K562 (cell line): ENCODE results near the gene ZSWIM3. TPM values are rescaled to one million over a fixed set of nuclear protein-coding genes. Genes with fewer than 3 reads are reported as not detected.
"Not testable (repeated sequence)": the region's sequence is repeated elsewhere in the genome, so short reads cannot be mapped to it uniquely, and the experiment has no call there.

ENCODE experiments used
- ATAC-seq: fragments of 200-7000 bp; cut with Tn5 transposase; 3 replicates; pipeline ENCODE4 v1.9.1; 2020; ENCODE audit warnings: moderate library complexity
- BruUV-seq: library from RNA; stranded (reverse); fragments of 400-500 nt; replicated peaks from 2 replicates; lab custom pipeline; 2021; lab: Mats Ljungman, UMichigan
- CTCF ChIA-PET: fragments of 300-600 bp; formaldehyde crosslinking; extraction: SDS; loops from one replicate; lab custom pipeline; 2021; ENCODE audit warnings: low intra/inter-chr PET ratio; lab: Yijun Ruan, JAX
- POLR2A ChIA-PET: fragments of 300-600, 350-650 bp; sonication (Branson Sonifier 250); formaldehyde crosslinking; extraction: SDS; loops from one replicate; lab custom pipeline; 2021; ENCODE audit warnings: antibody characterized with exemption, inconsistent platforms; lab: Yijun Ruan, JAX
- DNase-seq, 4 experiments: peaks; one replicate each; pipeline versions ENCODE4 v3.0.0 to v3.0.0-alpha.2; 2011 to 2018; ENCODE audit warnings: low spot score in 3 of 4, mixed read lengths in 3 of 4; ENCODE audit errors: extremely low read depth in 1 of 4
- FAIRE-seq: peaks from 2 replicates; lab custom pipeline; 2011; peaks lifted over from hg19 to GRCh38; lab: Jason Lieb, UNC
- H2AFZ ChIP-seq: 2 replicates; pipeline ENCODE4 v1.6.0; 2011; ENCODE audit warnings: low read depth, low read length, control low read depth, inconsistent platforms
- H3K27ac ChIP-seq: fragments of 200-600 bp; 3 replicates; pipeline ENCODE4 v1.8.0; 2011; ENCODE audit warnings: low read depth, mild to moderate bottlenecking, control low read depth, inconsistent platforms, low read length, moderate library complexity, mixed read lengths; ENCODE audit errors: extremely low read depth
- H3K27me3 ChIP-seq, 2 experiments: fragments of 300-600 bp in 1 of 2; 2 replicates in 1 of 2; 3 replicates in 1 of 2; pipeline versions ENCODE4 v1.6.0 to v1.8.0; 2011; ENCODE audit warnings: inconsistent platforms in 2 of 2, low read length in 2 of 2, mild to moderate bottlenecking in 1 of 2, mixed read lengths in 1 of 2, moderate library complexity in 1 of 2; ENCODE audit not compliant: control insufficient read depth in 2 of 2, insufficient read depth in 2 of 2
- H3K36me3 ChIP-seq: fragments of 300-600 bp; 3 replicates; pipeline ENCODE4 v1.8.0; 2011; ENCODE audit warnings: mild to moderate bottlenecking, low read length, inconsistent platforms; ENCODE audit not compliant: control insufficient read depth, insufficient read depth
- H3K4me1 ChIP-seq, 2 experiments: fragments of 200-600 bp in 1 of 2; replicated peaks in 1 of 2; 2 replicates in 1 of 2; 3 replicates in 1 of 2; pipeline versions ENCODE4 v1.5.1 to v1.8.0; 2011; ENCODE audit warnings: inconsistent platforms in 2 of 2, low read length in 2 of 2, mild to moderate bottlenecking in 1 of 2, mixed read lengths in 1 of 2, moderate library complexity in 1 of 2; ENCODE audit not compliant: control insufficient read depth in 2 of 2, insufficient read depth in 2 of 2
- H3K4me2 ChIP-seq: 2 replicates; pipeline ENCODE4 v1.6.1; 2011; ENCODE audit warnings: low read length, control low read depth, inconsistent platforms, mixed read lengths; ENCODE audit not compliant: insufficient read depth
- H3K4me3 ChIP-seq: fragments of 200-600 bp; sonication (generic), shearing (Covaris generic); 2 replicates; pipeline ENCODE4 v1.5.1; 2016; ENCODE audit warnings: control low read depth, inconsistent platforms
- H3K79me2 ChIP-seq: fragments of 200-600 bp; 3 replicates; pipeline ENCODE4 v1.8.0; 2011; ENCODE audit warnings: low read length, inconsistent platforms; ENCODE audit not compliant: control insufficient read depth, insufficient read depth
- H3K9ac ChIP-seq, 2 experiments: 2 replicates each; pipeline versions ENCODE4 v1.6.0 to v1.6.1; 2011; ENCODE audit warnings: low read depth in 2 of 2, low read length in 2 of 2, control low read depth in 1 of 2, inconsistent platforms in 1 of 2, mild to moderate bottlenecking in 1 of 2, mixed read lengths in 1 of 2; ENCODE audit not compliant: insufficient read depth in 1 of 2
- H3K9me1 ChIP-seq: one replicate; pipeline ENCODE4 v1.6.0; 2011; ENCODE audit warnings: inconsistent platforms, mild to moderate bottlenecking, low read length, moderate library complexity; ENCODE audit not compliant: control insufficient read depth, insufficient read depth
- H3K9me3 ChIP-seq: replicated peaks from 2 replicates; pipeline ENCODE4 v1.5.1; 2011; ENCODE audit warnings: low read depth, low read length, inconsistent platforms; ENCODE audit not compliant: control insufficient read depth, insufficient read depth
- H4K20me1 ChIP-seq: replicated peaks from 2 replicates; pipeline ENCODE4 v1.6.1; 2011; ENCODE audit warnings: low read length, inconsistent platforms, mixed read lengths; ENCODE audit not compliant: control insufficient read depth, insufficient read depth
- ELF4 ChIP-seq: fragments of 450-650 bp; formaldehyde crosslinking; IDR thresholded peaks from 2 replicates; pipeline ENCODE4 v1.4.0; 2022; ENCODE audit warnings: missing genetic modification characterization
- PHB2 ChIP-seq: fragments of 450-650 bp; IDR thresholded peaks from 2 replicates; pipeline ENCODE4 v1.6.1; 2017; ENCODE audit warnings: low read depth
- POLR2AphosphoS2 ChIP-seq: IDR thresholded peaks from 2 replicates; pipeline ENCODE4 v1.6.1; 2012; ENCODE audit warnings: low read length, improper control_type of control experiment
- POLR2G ChIP-seq: fragments of 200-400 bp; formaldehyde crosslinking; IDR thresholded peaks from 2 replicates; pipeline ENCODE4 v1.6.1; 2017; ENCODE audit warnings: low read depth, mild to moderate bottlenecking, antibody characterized with exemption, low read length, moderate library complexity
- RBFOX2 ChIP-seq: fragments of 200-400 bp; formaldehyde crosslinking; IDR thresholded peaks from 2 replicates; pipeline ENCODE4 v1.6.1; 2017; ENCODE audit warnings: low read depth, mild to moderate bottlenecking, low read length, moderate library complexity
- whole genome bisulfite sequencing: fragments of 100-300 bp; shearing (Covaris generic); methylation state at CpG from one replicate; pipeline ENCODE4 v1.1.6; 2016; ENCODE audit warnings: low coverage, mixed read lengths; ENCODE audit not compliant: insufficient coverage; ENCODE audit errors: missing lambda C conversion rate; 5-methylcytosine and 5-hydroxymethylcytosine counted together
- in situ Hi-C: fragments of 300-500 bp; cut with MboI; formaldehyde crosslinking; loops from 4 replicates; pipeline ENCODE4 v1.15.0; 2018; ENCODE audit warnings: inconsistent platforms, mixed read lengths
- intact Hi-C: fragments of 100-400 bp; cut with micrococcal nuclease; formaldehyde crosslinking; loops from 2 replicates; pipeline ENCODE4 v1.14.2; 2022
- polyA plus RNA-seq, 8 experiments: library from polyadenylated mRNA; depleted of rRNA in 4 of 8; stranded (reverse) in 5 of 8; unstranded in 3 of 8; fragments of >200 nt; fragmentation: Nextera tagmentation in 2 of 8; fragmentation: Illumina TruSeq in 1 of 8; extraction: Ambion mirVana in 2 of 8; extraction: Trizol in 1 of 8; gene quantifications; 2 replicates each; pipeline versions ENCODE4 v1.2.1 to v1.2.3, GENCODE V29; 2011 to 2014; ENCODE audit warnings: inconsistent platforms in 1 of 8, missing spikeins in 1 of 8
- total RNA-seq, 7 experiments: library from RNA; depleted of rRNA in 6 of 7; stranded (reverse); fragments of >200 nt in 6 of 7; fragmentation: Illumina TruSeq in 2 of 7; extraction: Trizol in 2 of 7; gene quantifications; 2 replicates each; pipeline versions ENCODE4 v1.2.1 to v1.2.3, GENCODE V29; 2011 to 2021; ENCODE audit warnings: low replicate concordance in 1 of 7

ZSWIM3 gene
- total and polyA plus RNA-seq, 9 of the 15 experiments (the other 6 are each of a cell fraction or from before 2014, with no cell fraction given): 1.7 to 4.3 (median 2.9) TPM

DNA sequence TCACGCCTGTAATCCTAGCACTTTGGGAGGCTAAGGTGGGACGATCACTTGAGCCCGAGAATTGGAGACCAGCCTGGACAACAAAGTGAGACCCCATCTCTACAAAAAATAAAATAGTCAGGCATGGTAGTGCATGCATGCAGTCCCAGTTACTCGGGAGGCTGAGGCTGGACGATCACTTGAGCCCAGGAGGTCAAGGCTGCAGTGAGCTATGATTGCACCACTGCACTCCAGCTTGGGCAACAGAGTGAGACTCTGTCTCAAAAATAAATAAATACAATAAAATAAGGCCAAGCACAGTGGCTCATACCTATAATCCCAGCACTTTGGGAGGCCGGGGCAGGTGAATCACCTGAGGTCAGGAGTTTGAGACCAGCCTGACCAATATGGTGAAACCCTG lies 43.9 kb downstream of the ZSWIM3 start:
- H3K4me2 ChIP-seq, H3K79me2 ChIP-seq, H3K4me3 ChIP-seq, DNase-seq, H3K9ac ChIP-seq, H3K9me3 ChIP-seq, in situ Hi-C loops, ATAC-seq, intact Hi-C loops, H3K9me1 ChIP-seq, H3K27me3 ChIP-seq, H2AFZ ChIP-seq, BruUV-seq, H3K27ac ChIP-seq, H4K20me1 ChIP-seq, CTCF ChIA-PET, FAIRE-seq: not testable (repeated sequence)
- Histone ChIP-seq H3K36me3 (peaks cover 42% of the 10 kb centered on the region; the same call in 2 of the 3 replicates), H3K4me1 (peaks cover 0 to 16% of the 10 kb centered on the region in 2 experiments; a peak in 2 of 5 replicates)
- POLR2A ChIA-PET: interaction anchor here (0.7 kb wide), 1 partner anchor 34 kb away, joined by 3 read pairs; no protein-coding TSS in a partner anchor
- 94% methylated on average over 6 of the region's 6 CpGs for WGBS

DNA sequence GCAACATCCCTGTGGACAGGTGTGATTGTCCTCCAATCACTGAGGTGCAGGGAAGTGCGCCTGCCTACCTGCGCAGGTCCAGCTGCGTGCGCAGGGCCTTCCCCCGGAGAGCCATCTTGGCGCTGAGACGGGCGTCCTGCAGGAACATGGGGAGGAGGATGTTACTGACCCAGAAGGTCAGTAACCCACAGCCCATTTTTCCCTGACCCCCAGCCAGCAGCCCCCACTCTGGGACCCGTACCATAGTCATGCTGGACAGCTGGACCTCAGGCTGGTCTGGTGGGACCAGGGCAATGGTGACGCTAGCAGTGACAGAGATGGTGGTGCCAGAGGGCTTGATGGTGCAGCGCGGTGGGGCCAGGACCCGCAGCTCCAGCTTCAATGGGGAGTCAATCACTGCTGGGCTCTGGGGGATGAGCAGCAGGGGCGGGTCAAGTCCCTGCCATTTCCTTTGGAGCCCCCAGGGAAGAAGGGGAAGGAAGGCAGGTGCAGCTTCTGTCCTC lies 44.8 kb downstream of the ZSWIM3 start:
- WGBS: 81% methylated on average over 13 of the region's 14 CpGs
- CTCF ChIA-PET: no interaction called here

More for the DNA sequence above, 44.8 kb downstream of the ZSWIM3 start:
- Histone ChIP-seq H3K4me3 (no peak overlapping the region), H3K27ac (no peak overlapping the region), H3K79me2 (no peaks in the 10 kb centered on the region), H3K4me2 (no peak overlapping the region), H3K27me3 (no peaks in the 10 kb centered on the region), H4K20me1 (no peaks in the 10 kb centered on the region), H3K9me3 (no peaks in the 10 kb centered on the region), H3K36me3 (peaks cover 37% of the 10 kb centered on the region; the same call in 2 of the 3 replicates), H3K4me1 (peaks cover 0 to 16% of the 10 kb centered on the region in 2 experiments; a peak in 2 of 5 replicates), H2AFZ (no peak overlapping the region), H3K9me1 (no peaks in the 10 kb centered on the region), H3K9ac (0 out of 4 replicates have a peak overlapping the region, but pooled peaks of 1 of the 2 experiments have one; percentile 28)
- no peak for ATAC-seq
- POLR2A ChIA-PET: interaction anchor here (0.8 to 1.2 kb wide), 4 partner anchors 9 to 32 kb away, joined by 3 to 7 read pairs (median 4); partner anchors contain the start of gene PCIF1
- DNase-seq: no peak
- in situ Hi-C loops (no loop called here), intact Hi-C loops (no loop called here)
- no TSS peak for BruUV-seq
- TF ChIP-seq POLR2AphosphoS2 (0 out of 2 replicates have a peak, but pooled peaks have one; percentile 21), ELF4 (CRISPR knock-in tag) (no peak), PHB2 (no peak), POLR2G (peak; percentile 53), RBFOX2 (0 out of 2 replicates have a peak, but pooled peaks have one; percentile 28)
- no peak for FAIRE-seq
